Coronary artery (tissue), 2 donors: ENCODE data around the gene SIGLEC12.

Experiments
- DNase-seq: peaks from one replicate; pipeline ENCODE4 v3.0.0-alpha.2; 2017; ENCODE audit warnings: low spot score
- H3K27ac ChIP-seq, 2 donors: fragments of 200-600 bp; sonication (generic); one replicate each; pipeline ENCODE4 v1.5.1; 2016 to 2019
- H3K4me3 ChIP-seq: fragments of 200-600 bp; sonication (generic); 2 replicates; pipeline ENCODE4 v1.5.1; 2016; ENCODE audit warnings: mild to moderate bottlenecking, moderate library complexity
- CTCF ChIP-seq: fragments of 200-600 bp; sonication (generic); IDR thresholded peaks from one replicate; pipeline ENCODE4 v1.5.1; 2019; ENCODE audit warnings: antibody characterized with exemption

Gene SIGLEC12

GRCh38 chr19:51546650-51547396, 45.2 kb upstream of the SIGLEC12 start:
- no peak for TF ChIP-seq CTCF
- H3K27ac ChIP-seq = no peak overlapping the region
- H3K4me3 ChIP-seq = no peak overlapping the region
- DNase-seq = no peak

- DNase-seq = no peak
Observed at GRCh38 chr19:51546107-51546649, 44.6 kb upstream of the SIGLEC12 start.

GRCh38 chr19:51544038-51544437, 42.4 kb upstream of the SIGLEC12 start:
- no peak for DNase-seq
- H3K4me3 ChIP-seq = no peak overlapping the region
- TF ChIP-seq CTCF = no peak
- H3K27ac ChIP-seq = no peak overlapping the region

More at GRCh38 chr19:51546107-51546649, 44.6 kb upstream of the SIGLEC12 start:
- TF ChIP-seq CTCF = no peak
- Histone ChIP-seq H3K27ac (no peak overlapping the region), H3K4me3 (no peak overlapping the region)

- DNase-seq = no peak
- Histone ChIP-seq H3K27ac (no peak overlapping the region), H3K4me3 (no peak overlapping the region)
- TF ChIP-seq CTCF = no peak
Observed at GRCh38 chr19:51542699-51543098, 41.1 kb upstream of the SIGLEC12 start.

- TF ChIP-seq CTCF = no peak
- Histone ChIP-seq H3K4me3 (no peak overlapping the region), H3K27ac (no peak overlapping the region)
- DNase-seq = no peak
Observed at GRCh38 chr19:51541458-51542357, 40.1 kb upstream of the SIGLEC12 start.

- no peak for DNase-seq
- TF ChIP-seq CTCF = no peak
- no peak overlapping the region for H3K4me3 ChIP-seq
- no peak overlapping the region for H3K27ac ChIP-seq
Observed at GRCh38 chr19:51539821-51540366, 38.3 kb upstream of the SIGLEC12 start.
